GM11168 (cell line): ENCODE data around the gene VSIG1.

Experiments
- in situ Hi-C: fragments of 300-500 bp; cut with MboI; formaldehyde crosslinking; loops from one replicate; pipeline ENCODE4 v1.12.0; 2022; ENCODE audit warnings: low sequenced_read_pairs; ENCODE audit not compliant: unreplicated experiment

Gene VSIG1

GRCh38 chrX:108044554-108045256 is at the start of gene VSIG1:
Gene VSIG1, plus strand, starts transcription at chrX:108045065. Its CDS starts 66 bp downstream, at chrX:108045131.
- in situ Hi-C loops = no loop called here

- in situ Hi-C loops = no loop called here
Observed at GRCh38 chrX:107996124-107996523, 48.7 kb upstream of the VSIG1 start.

- in situ Hi-C loops = no loop called here
Observed at GRCh38 chrX:108000751-108001150, 44.1 kb upstream of the VSIG1 start.

- in situ Hi-C loops = no loop called here
Observed at GRCh38 chrX:108001218-108001814, 43.5 kb upstream of the VSIG1 start.

GRCh38 chrX:108018656-108019381 is 26.0 kb upstream of the VSIG1 start:
- in situ Hi-C loops = no loop called here

GRCh38 chrX:108019382-108019875 is 25.4 kb upstream of the VSIG1 start:
- in situ Hi-C loops = no loop called here

- in situ Hi-C loops = no loop called here
Observed at GRCh38 chrX:108020631-108021030, 24.2 kb upstream of the VSIG1 start.

- in situ Hi-C loops = no loop called here
Observed at GRCh38 chrX:108022491-108023089, 22.3 kb upstream of the VSIG1 start.

GRCh38 chrX:108025376-108025775 is 19.5 kb upstream of the VSIG1 start:
- in situ Hi-C loops = no loop called here

- in situ Hi-C loops = no loop called here
Observed at GRCh38 chrX:108025954-108026600, 18.8 kb upstream of the VSIG1 start.

GRCh38 chrX:108028854-108029253 is 16.0 kb upstream of the VSIG1 start:
- in situ Hi-C loops = no loop called here

- in situ Hi-C loops = no loop called here
Observed at GRCh38 chrX:108029928-108030711, 14.7 kb upstream of the VSIG1 start.

- in situ Hi-C loops = no loop called here
Observed at GRCh38 chrX:108032944-108033343, 11.9 kb upstream of the VSIG1 start.

- in situ Hi-C loops = no loop called here
Observed at GRCh38 chrX:108033890-108034289, 11.0 kb upstream of the VSIG1 start.

- in situ Hi-C loops = no loop called here
Observed at GRCh38 chrX:108034725-108035124, 10.1 kb upstream of the VSIG1 start.

GRCh38 chrX:108036298-108036973 is 8.4 kb upstream of the VSIG1 start:
- in situ Hi-C loops = no loop called here

GRCh38 chrX:108049649-108050048 is 4.8 kb downstream of the VSIG1 start:
- in situ Hi-C loops = no loop called here

- in situ Hi-C loops = no loop called here
Observed at GRCh38 chrX:108053218-108053617, 8.4 kb downstream of the VSIG1 start.

- in situ Hi-C loops = no loop called here
Observed at GRCh38 chrX:108055546-108055945, 10.7 kb downstream of the VSIG1 start.
